ENCODE measurements around the gene SLC35E4. TPM values are rescaled to one million over a fixed set of nuclear protein-coding genes. Genes with fewer than 3 reads are reported as not detected.

The SLC35E4 gene
- polyA plus RNA-seq, 1 of the 3 experiments (the other 2 are of a cell fraction) = 2.8 TPM

DNA sequence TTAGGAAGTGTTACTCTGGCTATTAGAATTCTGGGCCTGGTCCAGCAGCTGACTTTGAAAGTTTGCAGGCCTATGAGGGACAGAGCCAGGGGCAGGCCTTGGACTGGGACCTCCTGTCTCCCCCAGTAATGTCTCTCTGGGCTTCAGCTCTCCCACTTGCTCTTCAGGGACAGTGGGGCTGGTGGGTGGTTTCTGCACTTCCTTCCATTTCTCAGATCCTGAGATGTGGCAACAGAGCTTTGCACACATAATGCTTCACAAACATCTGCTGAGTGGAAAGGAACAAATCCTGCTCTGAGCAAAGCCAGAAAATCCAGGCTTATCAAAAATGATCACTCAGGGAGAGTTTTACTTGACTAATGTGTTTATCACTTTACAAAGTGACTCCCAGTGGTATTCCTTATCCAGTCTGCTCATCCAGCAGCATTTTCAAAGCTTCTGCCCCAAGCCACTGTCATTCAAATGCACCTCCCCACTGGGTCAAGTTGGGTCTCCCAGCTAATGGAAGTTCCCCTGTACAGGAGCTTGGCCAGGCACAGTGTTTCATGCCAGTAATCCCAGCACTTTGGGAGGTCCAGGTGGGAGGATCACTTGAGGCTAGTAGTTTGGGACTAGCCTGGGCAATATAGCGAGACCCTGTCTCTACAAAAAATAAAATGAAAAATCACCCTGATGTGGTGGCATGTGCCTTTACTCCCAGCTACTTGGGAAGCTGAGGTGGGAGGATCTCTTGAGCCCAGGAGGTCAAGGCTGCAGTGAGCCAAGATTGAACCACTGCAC is 45.6 kb downstream of the SLC35E4 start:
- 100% methylated on average over 1 of the region's 1 CpG for WGBS (ENCODE audit: low lambda C conversion rate)

GRCh38 chr22:30681831-30682230 is 46.2 kb downstream of the SLC35E4 start:
- TF ChIP-seq TCF12 (IDR thresholded peaks at IDR 0.05) (no peak), RAD21 (IDR thresholded peaks at IDR 0.05; ENCODE audit: low read length) (no peak), RFX5 (IDR thresholded peaks at IDR 0.05; ENCODE audit: low read length) (no peak), FOSL2 (IDR thresholded peaks at IDR 0.05; ENCODE audit: borderline replicate concordance, low read depth) (no peak)
- TF ChIP-seq, protein P1, sequence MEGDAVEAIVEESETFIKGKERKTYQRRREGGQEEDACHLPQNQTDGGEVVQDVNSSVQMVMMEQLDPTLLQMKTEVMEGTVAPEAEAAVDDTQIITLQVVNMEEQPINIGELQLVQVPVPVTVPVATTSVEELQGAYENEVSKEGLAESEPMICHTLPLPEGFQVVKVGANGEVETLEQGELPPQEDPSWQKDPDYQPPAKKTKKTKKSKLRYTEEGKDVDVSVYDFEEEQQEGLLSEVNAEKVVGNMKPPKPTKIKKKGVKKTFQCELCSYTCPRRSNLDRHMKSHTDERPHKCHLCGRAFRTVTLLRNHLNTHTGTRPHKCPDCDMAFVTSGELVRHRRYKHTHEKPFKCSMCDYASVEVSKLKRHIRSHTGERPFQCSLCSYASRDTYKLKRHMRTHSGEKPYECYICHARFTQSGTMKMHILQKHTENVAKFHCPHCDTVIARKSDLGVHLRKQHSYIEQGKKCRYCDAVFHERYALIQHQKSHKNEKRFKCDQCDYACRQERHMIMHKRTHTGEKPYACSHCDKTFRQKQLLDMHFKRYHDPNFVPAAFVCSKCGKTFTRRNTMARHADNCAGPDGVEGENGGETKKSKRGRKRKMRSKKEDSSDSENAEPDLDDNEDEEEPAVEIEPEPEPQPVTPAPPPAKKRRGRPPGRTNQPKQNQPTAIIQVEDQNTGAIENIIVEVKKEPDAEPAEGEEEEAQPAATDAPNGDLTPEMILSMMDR (IDR thresholded peaks at IDR 0.05) = no peak
- H3K4me3 ChIP-seq (ENCODE audit: low read depth in 2 of 2, low read length in 1 of 2) = no peak overlapping the region
- 82% methylated on average over 2 of the region's 2 CpGs for WGBS (ENCODE audit: low lambda C conversion rate)
- H2AFZ ChIP-seq (ENCODE audit: low read depth) = no peak overlapping the region
- H3K36me3 ChIP-seq (replicated peaks in 1 of 2; ENCODE audit: control insufficient read depth in 1 of 2, insufficient read depth in 2 of 2, low read length in 1 of 2) = no peaks in the 10 kb centered on the region
- H3K79me2 ChIP-seq (ENCODE audit: insufficient read depth) = no peaks in the 10 kb centered on the region
- H3K9me2 ChIP-seq = no peaks in the 10 kb centered on the region
- peak overlapping the region in 1 of 2 experiments; percentile 67; a peak in 2 of 4 replicates for H3K27ac ChIP-seq (ENCODE audit: low read depth in 2 of 2, low read length in 1 of 2)
- no peaks in the 10 kb centered on the region for H3F3A ChIP-seq (replicated peaks; ENCODE audit: insufficient read depth)
- no peaks in the 10 kb centered on the region for H3K9me3 ChIP-seq
- peaks cover 0 to 27% of the 10 kb centered on the region in 2 experiments; a peak in 1 of 4 replicates for H3K4me1 ChIP-seq (ENCODE audit: control insufficient read depth in 1 of 2, insufficient read depth in 2 of 2, low read depth in 1 of 2, low read length in 1 of 2)
- no peaks in the 10 kb centered on the region for H4K20me1 ChIP-seq (ENCODE audit: insufficient read depth)
- H3K9ac ChIP-seq = no peak overlapping the region
- DNase-seq = no peak
- CTCF ChIA-PET = interaction anchor here (1.0 to 3.0 kb wide), 5 partner anchors 10 to 403 kb away, joined by 3 to 15 read pairs (median 4); partner anchors contain the start of genes DUSP18 and SLC35E4
- no peak overlapping the region for H3K4me2 ChIP-seq
- H3K27me3 ChIP-seq (ENCODE audit: insufficient read depth) = no peaks in the 10 kb centered on the region
- POLR2A ChIA-PET = interaction anchor here (1.9 kb wide), 1 partner anchor 12 kb away, joined by 5 read pairs; no protein-coding TSS in a partner anchor

More for the DNA sequence above, 45.6 kb downstream of the SLC35E4 start:
- TF ChIP-seq EP300 (IDR thresholded peaks at IDR 0.05; ENCODE audit: borderline replicate concordance in 1 of 2, low read depth in 1 of 2, low read length in 1 of 2) (0 out of 4 replicates have a peak, but pooled peaks of 1 of the 2 experiments have one; percentile 6), RXRA (IDR thresholded peaks at IDR 0.05; ENCODE audit: borderline replicate concordance, low read depth) (no peak), FOXM1 (IDR thresholded peaks at IDR 0.05; ENCODE audit: low read depth) (no peak), CHD2 (IDR thresholded peaks at IDR 0.05; ENCODE audit: low read length, partially characterized antibody) (peak; percentile 35), MXI1 (IDR thresholded peaks at IDR 0.05; ENCODE audit: low read depth, low read length) (no peak), RCOR1 (IDR thresholded peaks at IDR 0.05; ENCODE audit: low read length) (peak; percentile 44; the same call in 1 of the 2 replicates), GATA2 (CRISPR knock-in tag; IDR thresholded peaks at IDR 0.05) (peak; percentile 43; the same call in 1 of the 2 replicates)
- TF ChIP-seq, protein P2, sequence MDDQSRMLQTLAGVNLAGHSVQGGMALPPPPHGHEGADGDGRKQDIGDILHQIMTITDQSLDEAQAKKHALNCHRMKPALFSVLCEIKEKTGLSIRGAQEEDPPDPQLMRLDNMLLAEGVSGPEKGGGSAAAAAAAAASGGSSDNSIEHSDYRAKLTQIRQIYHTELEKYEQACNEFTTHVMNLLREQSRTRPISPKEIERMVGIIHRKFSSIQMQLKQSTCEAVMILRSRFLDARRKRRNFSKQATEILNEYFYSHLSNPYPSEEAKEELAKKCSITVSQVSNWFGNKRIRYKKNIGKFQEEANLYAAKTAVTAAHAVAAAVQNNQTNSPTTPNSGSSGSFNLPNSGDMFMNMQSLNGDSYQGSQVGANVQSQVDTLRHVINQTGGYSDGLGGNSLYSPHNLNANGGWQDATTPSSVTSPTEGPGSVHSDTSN (IDR thresholded peaks at IDR 0.05) = no peak
- no peaks in the 10 kb centered on the region for H3K9me2 ChIP-seq
- peak overlapping the region in 1 of 2 experiments; percentile 67; a peak in 2 of 4 replicates for H3K27ac ChIP-seq (ENCODE audit: low read depth in 2 of 2, low read length in 1 of 2)
- H3K4me2 ChIP-seq = no peak overlapping the region
- no peak overlapping the region for H3K4me3 ChIP-seq (ENCODE audit: low read depth in 2 of 2, low read length in 1 of 2)
- H3K9ac ChIP-seq = no peak overlapping the region
- H3K79me2 ChIP-seq (ENCODE audit: insufficient read depth) = no peaks in the 10 kb centered on the region
- H3K4me1 ChIP-seq (ENCODE audit: control insufficient read depth in 1 of 2, insufficient read depth in 2 of 2, low read depth in 1 of 2, low read length in 1 of 2) = peaks cover 0 to 28% of the 10 kb centered on the region in 2 experiments; a peak in 1 of 4 replicates
- no peak overlapping the region for H2AFZ ChIP-seq (ENCODE audit: low read depth)
- no peaks in the 10 kb centered on the region for H3K9me3 ChIP-seq
- POLR2A ChIA-PET = interaction anchor here (1.9 kb wide), 1 partner anchor 13 kb away, joined by 5 read pairs; no protein-coding TSS in a partner anchor
- peak; percentile 34 for DNase-seq
- H3K27me3 ChIP-seq (ENCODE audit: insufficient read depth) = no peaks in the 10 kb centered on the region
- no peaks in the 10 kb centered on the region for H3F3A ChIP-seq (replicated peaks; ENCODE audit: insufficient read depth)
- H3K36me3 ChIP-seq (replicated peaks in 1 of 2; ENCODE audit: control insufficient read depth in 1 of 2, insufficient read depth in 2 of 2, low read length in 1 of 2) = no peaks in the 10 kb centered on the region
- no peaks in the 10 kb centered on the region for H4K20me1 ChIP-seq (ENCODE audit: insufficient read depth)
- CTCF ChIA-PET = interaction anchor here (1.2 to 3.0 kb wide), 5 partner anchors 9 to 82 kb away, joined by 3 to 15 read pairs (median 4); partner anchors contain the start of genes DUSP18 and SLC35E4
